ENCODE measurements around the gene FUOM. TPM values are rescaled to one million over a fixed set of nuclear protein-coding genes. Genes with fewer than 3 reads are reported as not detected.
"Not testable (repeated sequence)": the region's sequence is repeated elsewhere in the genome, so short reads cannot be mapped to it uniquely, and the experiment has no call there.

FUOM gene
- total and polyA plus RNA-seq, 10 of the 15 experiments (the other 5 are each of a cell fraction or from before 2014, with no cell fraction given) = 1.8 to 41.7 (median 25.6) TPM

- CTCF ChIA-PET = interaction anchor here (1.9 kb wide), 1 partner anchor 9 kb away, joined by 4 read pairs; no protein-coding TSS in a partner anchor
- SMC1A ChIA-PET (ENCODE audit: uncharacterized antibody, unreplicated experiment) = no interaction called here
Measured at GRCh38 chr10:133324198-133324792, 33.5 kb downstream of the FUOM start.

GRCh38 chr10:133322064-133322709 lies 35.6 kb downstream of the FUOM start:
- H3K79me2 ChIP-seq (ENCODE audit: control insufficient read depth, insufficient read depth, low read length); in situ Hi-C loops (cut with MboI); intact Hi-C loops (cut with micrococcal nuclease; ENCODE audit: unreplicated experiment); DNase-seq (ENCODE audit: low read depth, low spot score); H3K4me2 ChIP-seq (ENCODE audit: control insufficient read depth, insufficient read depth); ATAC-seq; H3K4me3 ChIP-seq; H3K27me3 ChIP-seq (replicated peaks in 1 of 2; ENCODE audit: control insufficient read depth in 2 of 2, insufficient read depth in 2 of 2, low read length in 1 of 2); H3K4me1 ChIP-seq (ENCODE audit: control insufficient read depth, insufficient read depth, low read length); H3K9me3 ChIP-seq (replicated peaks; ENCODE audit: control insufficient read depth, insufficient read depth, low read length); CTCF ChIA-PET; H3K27ac ChIP-seq (ENCODE audit: control insufficient read depth, insufficient read depth); H3K9ac ChIP-seq (ENCODE audit: control insufficient read depth, insufficient read depth, low read length); SMC1A ChIA-PET (ENCODE audit: uncharacterized antibody, unreplicated experiment); POLR2A ChIA-PET; BruUV-seq (replicated peaks); H4K20me1 ChIP-seq (ENCODE audit: control insufficient read depth, insufficient read depth); H3K36me3 ChIP-seq (ENCODE audit: control insufficient read depth in 2 of 2, insufficient read depth in 2 of 2, low read length in 1 of 2); RAD21 ChIA-PET (ENCODE audit: unreplicated experiment); H2AFZ ChIP-seq (ENCODE audit: control insufficient read depth, low read depth, low read length): not testable (repeated sequence)
- peak; percentile 38 for FAIRE-seq
- 57% methylated on average over 12 of the region's 14 CpGs for WGBS (ENCODE audit: insufficient coverage, insufficient replicate concordance, low lambda C conversion rate, missing lambda C conversion rate)

More at GRCh38 chr10:133324198-133324792, 33.5 kb downstream of the FUOM start:
- 35% methylated on average over 10 of the region's 13 CpGs for WGBS (ENCODE audit: insufficient coverage, insufficient replicate concordance, low lambda C conversion rate, missing lambda C conversion rate)
- BruUV-seq (replicated peaks) = no TSS peak
- no peaks in the 10 kb centered on the region for H3K4me1 ChIP-seq (ENCODE audit: control insufficient read depth, insufficient read depth, low read length)
- no peak overlapping the region for H3K4me2 ChIP-seq (ENCODE audit: control insufficient read depth, insufficient read depth)
- no peak overlapping the region for H3K9ac ChIP-seq (ENCODE audit: control insufficient read depth, insufficient read depth, low read length)
- in situ Hi-C loops (cut with MboI) (no loop called here), intact Hi-C loops (cut with micrococcal nuclease; ENCODE audit: unreplicated experiment) (no loop called here)
- no peak overlapping the region for H2AFZ ChIP-seq (ENCODE audit: control insufficient read depth, low read depth, low read length)
- H3K79me2 ChIP-seq (ENCODE audit: control insufficient read depth, insufficient read depth, low read length) = no peaks in the 10 kb centered on the region
- no peaks in the 10 kb centered on the region for H3K36me3 ChIP-seq (ENCODE audit: control insufficient read depth in 2 of 2, insufficient read depth in 2 of 2, low read length in 1 of 2)
- H3K27ac ChIP-seq (ENCODE audit: control insufficient read depth, insufficient read depth) = no peak overlapping the region
- H3K9me3 ChIP-seq (replicated peaks; ENCODE audit: control insufficient read depth, insufficient read depth, low read length) = no peaks in the 10 kb centered on the region; the same call in 2 of the 3 replicates
- FAIRE-seq = no peak
- H3K4me3 ChIP-seq = no peak overlapping the region
- peaks cover 4 to 5% of the 10 kb centered on the region in 2 experiments for H3K27me3 ChIP-seq (replicated peaks in 1 of 2; ENCODE audit: control insufficient read depth in 2 of 2, insufficient read depth in 2 of 2, low read length in 1 of 2)
- ATAC-seq = peak; percentile 81
- POLR2A ChIA-PET = no interaction called here
- H4K20me1 ChIP-seq (ENCODE audit: control insufficient read depth, insufficient read depth) = no peaks in the 10 kb centered on the region
- TF ChIP-seq SREBF1 (IDR thresholded peaks at IDR 0.05; ENCODE audit: low read length) (no peak), SUZ12 (IDR thresholded peaks at IDR 0.05; ENCODE audit: unreplicated experiment) (no peak)
- no peak for DNase-seq (ENCODE audit: low read depth, low spot score)
- RAD21 ChIA-PET (ENCODE audit: unreplicated experiment) = interaction anchor here (0.6 kb wide), 1 partner anchor 69 kb away, joined by 3 read pairs; no protein-coding TSS in a partner anchor
